HepG2 (cell line): ENCODE data around the gene RSPH9. TPM values are rescaled to one million over a fixed set of nuclear protein-coding genes. Genes with fewer than 3 reads are reported as not detected.

Experiments
- BCL6 ChIP-seq: IDR thresholded peaks from 2 replicates; pipeline ENCODE4 v1.6.1; 2016; ENCODE audit warnings: missing genetic modification reagents, missing compliant biosample characterization
- CBFB ChIP-seq: sonication (generic); formaldehyde crosslinking; IDR thresholded peaks from 2 replicates; pipeline ENCODE4 v1.4.0; 2020; ENCODE audit warnings: missing genetic modification reagents
- ERF ChIP-seq: IDR thresholded peaks from 2 replicates; pipeline ENCODE4 v1.6.1; 2018; ENCODE audit warnings: missing biosample characterization, missing genetic modification reagents
- FIP1L1 ChIP-seq: fragments of 200-400 bp; formaldehyde crosslinking; IDR thresholded peaks from 2 replicates; pipeline ENCODE4 v1.6.1; 2018; ENCODE audit warnings: low read depth, mild to moderate bottlenecking, low read length, moderate library complexity, borderline replicate concordance; ENCODE audit not compliant: insufficient read depth
- FOXP1 ChIP-seq, 2 experiments: fragments of 450-650 bp in 1 of 2; IDR thresholded peaks; 2 replicates each; pipeline ENCODE4 v1.6.1; 2017 to 2018; ENCODE audit warnings: antibody characterized with exemption in 1 of 2
- GATAD2A ChIP-seq: IDR thresholded peaks from 2 replicates; pipeline ENCODE4 v1.6.1; 2016
- HDAC1 ChIP-seq: sonication (generic); formaldehyde crosslinking; IDR thresholded peaks from 2 replicates; pipeline ENCODE4 v1.5.1; 2020; ENCODE audit warnings: mild to moderate bottlenecking, missing genetic modification reagents
- HMG20A ChIP-seq: IDR thresholded peaks from 2 replicates; pipeline ENCODE4 v1.6.1; 2016; ENCODE audit warnings: borderline replicate concordance
- SALL1 ChIP-seq: sonication (generic); formaldehyde crosslinking; IDR thresholded peaks from 2 replicates; pipeline ENCODE4 v1.8.0; 2022; ENCODE audit warnings: mild to moderate bottlenecking, missing genetic modification reagents
- SAP130 ChIP-seq: IDR thresholded peaks from 2 replicates; pipeline ENCODE4 v1.6.1; 2016; ENCODE audit warnings: low read depth
- SKI ChIP-seq: fragments of 450-650 bp; IDR thresholded peaks from one replicate; pipeline ENCODE4 v1.6.1; 2018; ENCODE audit warnings: mild to moderate bottlenecking; ENCODE audit not compliant: partially characterized antibody
- TEAD3 ChIP-seq: optimal IDR thresholded peaks from 2 replicates; pipeline ENCODE3; 2016; ENCODE audit warnings: borderline replicate concordance
- XRCC5 ChIP-seq: fragments of 200-400 bp; formaldehyde crosslinking; optimal IDR thresholded peaks from 2 replicates; pipeline ENCODE3; 2017; ENCODE audit warnings: mild to moderate bottlenecking, low read length
- polyA plus RNA-seq, 8 experiments: library from polyadenylated mRNA; depleted of rRNA in 3 of 8; stranded (reverse) in 7 of 8; unstranded in 1 of 8; fragments of >200 nt; fragmentation: Illumina TruSeq in 4 of 8; extraction: Trizol in 4 of 8; gene quantifications; 2 replicates each; pipeline versions ENCODE4 v1.2.1 to v1.2.3, GENCODE V29; 2011 to 2016; ENCODE audit warnings: low read depth in 4 of 8, missing spikeins in 1 of 8, mixed read lengths in 1 of 8; ENCODE audit not compliant: insufficient read depth in 1 of 8
- total RNA-seq, 5 experiments: library from RNA; depleted of rRNA; stranded (reverse); fragments of >200 nt; fragmentation: Illumina TruSeq; extraction: Trizol; gene quantifications; 2 replicates each; pipeline ENCODE4 v1.2.3, GENCODE V29; 2016; ENCODE audit warnings: low read depth in 1 of 5
- TF ChIP-seq, protein P1 (sequence below): sonication (generic); formaldehyde crosslinking; IDR thresholded peaks from 2 replicates; pipeline ENCODE4 v1.4.0; 2020; ENCODE audit warnings: missing genetic modification reagents
- TF ChIP-seq, protein P2 (sequence below): sonication (generic); formaldehyde crosslinking; IDR thresholded peaks from 2 replicates; pipeline ENCODE4 v1.4.0; 2020; ENCODE audit warnings: missing genetic modification reagents, borderline replicate concordance
- TF ChIP-seq, protein P3 (sequence below): sonication (generic); formaldehyde crosslinking; IDR thresholded peaks from 2 replicates; pipeline ENCODE4 v1.8.0; 2022; ENCODE audit warnings: low read depth, missing genetic modification reagents
- TF ChIP-seq, protein P4 (sequence below): IDR thresholded peaks from 2 replicates; pipeline ENCODE4 v1.6.1; 2012; ENCODE audit warnings: inconsistent platforms
- TF ChIP-seq, protein P5 (sequence below): sonication (generic); formaldehyde crosslinking; IDR thresholded peaks from 2 replicates; pipeline ENCODE4 v1.4.0; 2020; ENCODE audit warnings: missing genetic modification reagents, borderline replicate concordance
- TF ChIP-seq, protein P6 (sequence below), 2 experiments: sonication (generic) in 1 of 2; formaldehyde crosslinking in 1 of 2; IDR thresholded peaks; 2 replicates each; pipeline versions ENCODE4 v1.4.0 to v1.6.1; 2018 to 2020; ENCODE audit warnings: missing genetic modification reagents in 2 of 2, borderline replicate concordance in 1 of 2, low read depth in 1 of 2, mild to moderate bottlenecking in 1 of 2, missing biosample characterization in 1 of 2

RSPH9 gene
- total and polyA plus RNA-seq, 2 of the 13 experiments (the other 11 are each of a cell fraction or from before 2014, with no cell fraction given): 0.04 TPM; not detected in 1

DNA sequence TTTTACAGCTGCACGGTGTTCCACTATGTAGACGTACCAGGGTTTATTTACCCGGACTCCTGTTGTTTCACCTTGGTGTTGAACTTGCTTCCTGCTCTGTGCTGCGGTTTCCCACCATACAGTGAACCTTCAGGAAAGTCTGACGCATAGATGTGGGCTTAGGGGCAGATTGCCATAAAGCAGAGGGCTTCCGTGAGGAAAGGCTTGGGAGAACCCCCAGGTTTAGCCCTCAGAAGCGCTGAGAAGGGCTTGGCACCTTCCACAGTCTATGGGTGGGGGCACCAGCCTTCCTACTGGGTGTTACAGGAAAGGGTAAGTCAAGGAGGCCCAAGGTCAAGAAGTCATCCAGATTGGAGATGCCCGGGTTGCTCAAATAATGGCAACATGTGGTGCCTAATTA is 62.0 kb downstream of the RSPH9 start (continued):
- TF ChIP-seq, protein P1, sequence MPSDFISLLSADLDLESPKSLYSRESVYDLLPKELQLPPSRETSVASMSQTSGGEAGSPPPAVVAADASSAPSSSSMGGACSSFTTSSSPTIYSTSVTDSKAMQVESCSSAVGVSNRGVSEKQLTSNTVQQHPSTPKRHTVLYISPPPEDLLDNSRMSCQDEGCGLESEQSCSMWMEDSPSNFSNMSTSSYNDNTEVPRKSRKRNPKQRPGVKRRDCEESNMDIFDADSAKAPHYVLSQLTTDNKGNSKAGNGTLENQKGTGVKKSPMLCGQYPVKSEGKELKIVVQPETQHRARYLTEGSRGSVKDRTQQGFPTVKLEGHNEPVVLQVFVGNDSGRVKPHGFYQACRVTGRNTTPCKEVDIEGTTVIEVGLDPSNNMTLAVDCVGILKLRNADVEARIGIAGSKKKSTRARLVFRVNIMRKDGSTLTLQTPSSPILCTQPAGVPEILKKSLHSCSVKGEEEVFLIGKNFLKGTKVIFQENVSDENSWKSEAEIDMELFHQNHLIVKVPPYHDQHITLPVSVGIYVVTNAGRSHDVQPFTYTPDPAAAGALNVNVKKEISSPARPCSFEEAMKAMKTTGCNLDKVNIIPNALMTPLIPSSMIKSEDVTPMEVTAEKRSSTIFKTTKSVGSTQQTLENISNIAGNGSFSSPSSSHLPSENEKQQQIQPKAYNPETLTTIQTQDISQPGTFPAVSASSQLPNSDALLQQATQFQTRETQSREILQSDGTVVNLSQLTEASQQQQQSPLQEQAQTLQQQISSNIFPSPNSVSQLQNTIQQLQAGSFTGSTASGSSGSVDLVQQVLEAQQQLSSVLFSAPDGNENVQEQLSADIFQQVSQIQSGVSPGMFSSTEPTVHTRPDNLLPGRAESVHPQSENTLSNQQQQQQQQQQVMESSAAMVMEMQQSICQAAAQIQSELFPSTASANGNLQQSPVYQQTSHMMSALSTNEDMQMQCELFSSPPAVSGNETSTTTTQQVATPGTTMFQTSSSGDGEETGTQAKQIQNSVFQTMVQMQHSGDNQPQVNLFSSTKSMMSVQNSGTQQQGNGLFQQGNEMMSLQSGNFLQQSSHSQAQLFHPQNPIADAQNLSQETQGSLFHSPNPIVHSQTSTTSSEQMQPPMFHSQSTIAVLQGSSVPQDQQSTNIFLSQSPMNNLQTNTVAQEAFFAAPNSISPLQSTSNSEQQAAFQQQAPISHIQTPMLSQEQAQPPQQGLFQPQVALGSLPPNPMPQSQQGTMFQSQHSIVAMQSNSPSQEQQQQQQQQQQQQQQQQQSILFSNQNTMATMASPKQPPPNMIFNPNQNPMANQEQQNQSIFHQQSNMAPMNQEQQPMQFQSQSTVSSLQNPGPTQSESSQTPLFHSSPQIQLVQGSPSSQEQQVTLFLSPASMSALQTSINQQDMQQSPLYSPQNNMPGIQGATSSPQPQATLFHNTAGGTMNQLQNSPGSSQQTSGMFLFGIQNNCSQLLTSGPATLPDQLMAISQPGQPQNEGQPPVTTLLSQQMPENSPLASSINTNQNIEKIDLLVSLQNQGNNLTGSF (CRISPR knock-in tag): no peak
- TF ChIP-seq XRCC5 (no peak), HMG20A (CRISPR knock-in tag) (peak; percentile 57; the same call in 1 of the 2 replicates), TEAD3 (CRISPR knock-in tag) (peak; percentile 31), ERF (peak; percentile 48; the same call in 1 of the 2 replicates), FOXP1 (IDR thresholded peaks at IDR 0.05) (no peak), FOXP1 (CRISPR knock-in tag; IDR thresholded peaks at IDR 0.05) (peak; percentile 68), SAP130 (CRISPR knock-in tag) (peak; percentile 67), SKI (peak; percentile 97), SALL1 (peak; percentile 54), BCL6 (peak; percentile 95), HDAC1 (CRISPR knock-in tag) (peak; percentile 48; the same call in 1 of the 2 replicates), GATAD2A (CRISPR knock-in tag) (0 out of 2 replicates have a peak, but pooled peaks have one; percentile 4), FIP1L1 (no peak), CBFB (CRISPR knock-in tag) (0 out of 2 replicates have a peak, but pooled peaks have one; percentile 63)
- TF ChIP-seq, protein P2, sequence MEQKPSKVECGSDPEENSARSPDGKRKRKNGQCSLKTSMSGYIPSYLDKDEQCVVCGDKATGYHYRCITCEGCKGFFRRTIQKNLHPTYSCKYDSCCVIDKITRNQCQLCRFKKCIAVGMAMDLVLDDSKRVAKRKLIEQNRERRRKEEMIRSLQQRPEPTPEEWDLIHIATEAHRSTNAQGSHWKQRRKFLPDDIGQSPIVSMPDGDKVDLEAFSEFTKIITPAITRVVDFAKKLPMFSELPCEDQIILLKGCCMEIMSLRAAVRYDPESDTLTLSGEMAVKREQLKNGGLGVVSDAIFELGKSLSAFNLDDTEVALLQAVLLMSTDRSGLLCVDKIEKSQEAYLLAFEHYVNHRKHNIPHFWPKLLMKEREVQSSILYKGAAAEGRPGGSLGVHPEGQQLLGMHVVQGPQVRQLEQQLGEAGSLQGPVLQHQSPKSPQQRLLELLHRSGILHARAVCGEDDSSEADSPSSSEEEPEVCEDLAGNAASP: no peak
- TF ChIP-seq, protein P3, sequence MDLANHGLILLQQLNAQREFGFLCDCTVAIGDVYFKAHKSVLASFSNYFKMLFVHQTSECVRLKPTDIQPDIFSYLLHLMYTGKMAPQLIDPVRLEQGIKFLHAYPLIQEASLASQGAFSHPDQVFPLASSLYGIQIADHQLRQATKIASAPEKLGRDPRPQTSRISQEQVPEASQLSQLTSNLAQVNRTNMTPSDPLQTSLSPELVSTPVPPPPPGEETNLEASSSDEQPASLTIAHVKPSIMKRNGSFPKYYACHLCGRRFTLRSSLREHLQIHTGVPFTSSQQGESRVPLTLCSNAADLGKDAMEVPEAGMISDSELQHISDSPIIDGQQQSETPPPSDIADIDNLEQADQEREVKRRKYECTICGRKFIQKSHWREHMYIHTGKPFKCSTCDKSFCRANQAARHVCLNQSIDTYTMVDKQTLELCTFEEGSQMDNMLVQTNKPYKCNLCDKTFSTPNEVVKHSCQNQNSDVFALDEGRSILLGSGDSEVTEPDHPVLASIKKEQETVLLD: no peak
- TF ChIP-seq, protein P4, sequence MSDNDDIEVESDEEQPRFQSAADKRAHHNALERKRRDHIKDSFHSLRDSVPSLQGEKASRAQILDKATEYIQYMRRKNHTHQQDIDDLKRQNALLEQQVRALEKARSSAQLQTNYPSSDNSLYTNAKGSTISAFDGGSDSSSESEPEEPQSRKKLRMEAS: no peak
- TF ChIP-seq, protein P5, sequence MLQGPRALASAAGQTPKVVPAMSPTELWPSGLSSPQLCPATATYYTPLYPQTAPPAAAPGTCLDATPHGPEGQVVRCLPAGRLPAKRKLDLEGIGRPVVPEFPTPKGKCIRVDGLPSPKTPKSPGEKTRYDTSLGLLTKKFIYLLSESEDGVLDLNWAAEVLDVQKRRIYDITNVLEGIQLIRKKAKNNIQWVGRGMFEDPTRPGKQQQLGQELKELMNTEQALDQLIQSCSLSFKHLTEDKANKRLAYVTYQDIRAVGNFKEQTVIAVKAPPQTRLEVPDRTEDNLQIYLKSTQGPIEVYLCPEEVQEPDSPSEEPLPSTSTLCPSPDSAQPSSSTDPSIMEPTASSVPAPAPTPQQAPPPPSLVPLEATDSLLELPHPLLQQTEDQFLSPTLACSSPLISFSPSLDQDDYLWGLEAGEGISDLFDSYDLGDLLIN: no peak
- TF ChIP-seq, protein P6, sequence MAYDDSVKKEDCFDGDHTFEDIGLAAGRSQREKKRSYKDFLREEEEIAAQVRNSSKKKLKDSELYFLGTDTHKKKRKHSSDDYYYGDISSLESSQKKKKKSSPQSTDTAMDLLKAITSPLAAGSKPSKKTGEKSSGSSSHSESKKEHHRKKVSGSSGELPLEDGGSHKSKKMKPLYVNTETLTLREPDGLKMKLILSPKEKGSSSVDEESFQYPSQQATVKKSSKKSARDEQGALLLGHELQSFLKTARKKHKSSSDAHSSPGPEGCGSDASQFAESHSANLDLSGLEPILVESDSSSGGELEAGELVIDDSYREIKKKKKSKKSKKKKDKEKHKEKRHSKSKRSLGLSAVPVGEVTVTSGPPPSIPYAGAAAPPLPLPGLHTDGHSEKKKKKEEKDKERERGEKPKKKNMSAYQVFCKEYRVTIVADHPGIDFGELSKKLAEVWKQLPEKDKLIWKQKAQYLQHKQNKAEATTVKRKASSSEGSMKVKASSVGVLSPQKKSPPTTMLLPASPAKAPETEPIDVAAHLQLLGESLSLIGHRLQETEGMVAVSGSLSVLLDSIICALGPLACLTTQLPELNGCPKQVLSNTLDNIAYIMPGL (CRISPR knock-in tag; IDR thresholded peaks at IDR 0.05; ENCODE audit: borderline replicate concordance in 1 of 2, low read depth in 1 of 2): no peak
